ENCODE measurements around the gene C17orf75.
"Not testable (repeated sequence)": the region's sequence is repeated elsewhere in the genome, so short reads cannot be mapped to it uniquely, and the experiment has no call there.

The C17orf75 gene

GRCh38 chr17:32370426-32370825 lies 28.5 kb upstream of the C17orf75 start:
- TF ChIP-seq POLR2A (IDR thresholded peaks at IDR 0.05; ENCODE audit: low read depth, low read length), result no peak
- no peak for TF ChIP-seq POLR2AphosphoS5 (IDR thresholded peaks at IDR 0.05; ENCODE audit: low read depth, low read length)
- no peak for TF ChIP-seq PAX5 (IDR thresholded peaks at IDR 0.05; ENCODE audit: insufficient read depth, low read length, severe bottlenecking)
- no peak for TF ChIP-seq SPI1 (IDR thresholded peaks at IDR 0.05; ENCODE audit: low read depth, low read length)
- TF ChIP-seq POU2F2 (IDR thresholded peaks at IDR 0.05; ENCODE audit: low read depth, low read length), result no peak
- TF ChIP-seq TAF1 (IDR thresholded peaks at IDR 0.05; ENCODE audit: low read depth, low read length), result no peak
- DNase-seq (ENCODE audit: insufficient read length, low spot score), result no peak
- FAIRE-seq, result no peak

GRCh38 chr17:32361270-32361669 lies 19.3 kb upstream of the C17orf75 start:
- FAIRE-seq (no peak), DNase-seq (ENCODE audit: insufficient read length, low spot score) (no peak)
- TF ChIP-seq POLR2A (IDR thresholded peaks at IDR 0.05; ENCODE audit: low read depth, low read length), result no peak
- no peak for TF ChIP-seq POLR2AphosphoS5 (IDR thresholded peaks at IDR 0.05; ENCODE audit: low read depth, low read length)
- TF ChIP-seq TAF1 (IDR thresholded peaks at IDR 0.05; ENCODE audit: low read depth, low read length), result no peak
- TF ChIP-seq SPI1 (IDR thresholded peaks at IDR 0.05; ENCODE audit: low read depth, low read length), result no peak
- TF ChIP-seq PAX5 (IDR thresholded peaks at IDR 0.05; ENCODE audit: insufficient read depth, low read length, severe bottlenecking), result no peak
- no peak for TF ChIP-seq POU2F2 (IDR thresholded peaks at IDR 0.05; ENCODE audit: low read depth, low read length)

- DNase-seq (ENCODE audit: insufficient read length, low spot score) (no peak), FAIRE-seq (no peak)
- TF ChIP-seq POU2F2 (IDR thresholded peaks at IDR 0.05; ENCODE audit: low read depth, low read length) (no peak), POLR2A (IDR thresholded peaks at IDR 0.05; ENCODE audit: low read depth, low read length) (no peak), PAX5 (IDR thresholded peaks at IDR 0.05; ENCODE audit: insufficient read depth, low read length, severe bottlenecking) (no peak), SPI1 (IDR thresholded peaks at IDR 0.05; ENCODE audit: low read depth, low read length) (no peak), POLR2AphosphoS5 (IDR thresholded peaks at IDR 0.05; ENCODE audit: low read depth, low read length) (no peak), TAF1 (IDR thresholded peaks at IDR 0.05; ENCODE audit: low read depth, low read length) (no peak)
These were observed 15.6 kb upstream of the C17orf75 start for GRCh38 chr17:32357615-32358014.

- FAIRE-seq, result no peak
- TF ChIP-seq POLR2AphosphoS5 (IDR thresholded peaks at IDR 0.05; ENCODE audit: low read depth, low read length) (no peak), POLR2A (IDR thresholded peaks at IDR 0.05; ENCODE audit: low read depth, low read length) (0 out of 2 replicates have a peak, but pooled peaks have one; percentile 28)
These were observed 14.8 kb upstream of the C17orf75 start for GRCh38 chr17:32356750-32357149.

GRCh38 chr17:32356378-32356743 lies 14.4 kb upstream of the C17orf75 start:
- DNase-seq (ENCODE audit: insufficient read length, low spot score) (no peak), FAIRE-seq (no peak)
- no peak for TF ChIP-seq SPI1 (IDR thresholded peaks at IDR 0.05; ENCODE audit: low read depth, low read length)

More at GRCh38 chr17:32356750-32357149, 14.8 kb upstream of the C17orf75 start:
- no peak for DNase-seq (ENCODE audit: insufficient read length, low spot score)

GRCh38 chr17:32355649-32356377 lies 13.8 kb upstream of the C17orf75 start:
- TF ChIP-seq PAX5 (IDR thresholded peaks at IDR 0.05; ENCODE audit: insufficient read depth, low read length, severe bottlenecking) (no peak), POLR2A (IDR thresholded peaks at IDR 0.05; ENCODE audit: low read depth, low read length) (no peak), POLR2AphosphoS5 (IDR thresholded peaks at IDR 0.05; ENCODE audit: low read depth, low read length) (no peak), SPI1 (IDR thresholded peaks at IDR 0.05; ENCODE audit: low read depth, low read length) (no peak), TAF1 (IDR thresholded peaks at IDR 0.05; ENCODE audit: low read depth, low read length) (no peak), POU2F2 (IDR thresholded peaks at IDR 0.05; ENCODE audit: low read depth, low read length) (no peak)
- DNase-seq (ENCODE audit: insufficient read length, low spot score) (no peak), FAIRE-seq (no peak)

- FAIRE-seq, result not testable (repeated sequence)
These were observed 10.8 kb upstream of the C17orf75 start for GRCh38 chr17:32352734-32353133.

GRCh38 chr17:32350666-32351418 lies 8.9 kb upstream of the C17orf75 start:
- DNase-seq (ENCODE audit: insufficient read length, low spot score), result no peak
- FAIRE-seq, result no peak
- TF ChIP-seq POLR2A (IDR thresholded peaks at IDR 0.05; ENCODE audit: low read depth, low read length) (no peak), TAF1 (IDR thresholded peaks at IDR 0.05; ENCODE audit: low read depth, low read length) (0 out of 2 replicates have a peak, but pooled peaks have one; percentile 32), POLR2AphosphoS5 (IDR thresholded peaks at IDR 0.05; ENCODE audit: low read depth, low read length) (no peak)

More at GRCh38 chr17:32352734-32353133, 10.8 kb upstream of the C17orf75 start:
- DNase-seq (ENCODE audit: insufficient read length, low spot score), result not testable (repeated sequence)

GRCh38 chr17:32349854-32350665 lies 8.1 kb upstream of the C17orf75 start, which contains the start of gene ZNF207:
Gene ZNF207 (plus strand): TSS chr17:32350157. CDS start chr17:32350286, 129 bp downstream.
- FAIRE-seq (peak; percentile 98), DNase-seq (ENCODE audit: insufficient read length, low spot score) (peak; percentile 64)
- TF ChIP-seq TAF1 (IDR thresholded peaks at IDR 0.05; ENCODE audit: low read depth, low read length) (peak; percentile 93), POLR2AphosphoS5 (IDR thresholded peaks at IDR 0.05; ENCODE audit: low read depth, low read length) (peak; percentile 96), POU2F2 (IDR thresholded peaks at IDR 0.05; ENCODE audit: low read depth, low read length) (peak; percentile 50; the same call in 1 of the 2 replicates), PAX5 (IDR thresholded peaks at IDR 0.05; ENCODE audit: insufficient read depth, low read length, severe bottlenecking) (no peak), POLR2A (IDR thresholded peaks at IDR 0.05; ENCODE audit: low read depth, low read length) (peak; percentile 94), SPI1 (IDR thresholded peaks at IDR 0.05; ENCODE audit: low read depth, low read length) (no peak)

All from GM12891 (cell line).